ENCODE data around the gene HOXA3. TPM values are rescaled to one million over a fixed set of nuclear protein-coding genes. Genes with fewer than 3 reads are reported as not detected.

Gene HOXA3
- total RNA-seq, 2 donors from 2014 or later, result 6.5 to 29.3 TPM

- no peaks in the 10 kb centered on the region for H3K27me3 ChIP-seq (replicated peaks; ENCODE audit: insufficient read depth)
Measured at GRCh38 chr7:27154901-27155815, 2.8 kb upstream of the HOXA3 start.

GRCh38 chr7:27154369-27154768 lies 2.0 kb upstream of the HOXA3 start:
- Histone ChIP-seq H3K36me3 (no peaks in the 10 kb centered on the region), H3K4me3 (no peak overlapping the region), H3K9me3 (no peaks in the 10 kb centered on the region), H3K4me1 (ENCODE audit: control insufficient read depth in 1 of 2, low read depth in 2 of 2) (peaks cover 10 to 35% of the 10 kb centered on the region in 2 donors), H3K27ac (no peak overlapping the region), H3K27me3 (replicated peaks; ENCODE audit: insufficient read depth) (no peaks in the 10 kb centered on the region)
- no peak for TF ChIP-seq CTCF (IDR thresholded peaks at IDR 0.05)
- DNase-seq (ENCODE audit: low spot score) (no peak), ATAC-seq (ENCODE audit: insufficient number of reproducible peaks, low FRiP score, low read depth) (no peak)

More at GRCh38 chr7:27154901-27155815, 2.8 kb upstream of the HOXA3 start:
- Histone ChIP-seq H3K27ac (peak overlapping the region in 1 of 2 donors; percentile 87), H3K4me1 (ENCODE audit: control insufficient read depth in 1 of 2, low read depth in 2 of 2) (peaks cover 10 to 28% of the 10 kb centered on the region in 2 donors), H3K9me3 (no peaks in the 10 kb centered on the region), H3K4me3 (peak overlapping the region; percentile 72), H3K36me3 (no peaks in the 10 kb centered on the region)
- no peak for TF ChIP-seq CTCF (IDR thresholded peaks at IDR 0.05)
- ATAC-seq (ENCODE audit: insufficient number of reproducible peaks, low FRiP score, low read depth) (no peak), DNase-seq (ENCODE audit: low spot score) (no peak)

- no peaks in the 10 kb centered on the region for H3K36me3 ChIP-seq
- no peak for DNase-seq (ENCODE audit: low spot score)
- H3K27ac ChIP-seq, result no peak overlapping the region
- ATAC-seq (ENCODE audit: insufficient number of reproducible peaks, low FRiP score, low read depth), result no peak
- TF ChIP-seq CTCF (IDR thresholded peaks at IDR 0.05), result no peak
- H3K4me1 ChIP-seq (ENCODE audit: control insufficient read depth in 1 of 2, low read depth in 2 of 2), result peaks cover 10 to 43% of the 10 kb centered on the region in 2 donors
- H3K9me3 ChIP-seq, result no peaks in the 10 kb centered on the region
- no peak overlapping the region for H3K4me3 ChIP-seq
- H3K27me3 ChIP-seq (replicated peaks; ENCODE audit: insufficient read depth), result no peaks in the 10 kb centered on the region
Measured at GRCh38 chr7:27153526-27153925, 1.1 kb upstream of the HOXA3 start.

- no peak for TF ChIP-seq CTCF (IDR thresholded peaks at IDR 0.05)
- H3K27me3 ChIP-seq (replicated peaks; ENCODE audit: insufficient read depth), result no peaks in the 10 kb centered on the region
- H3K9me3 ChIP-seq, result no peaks in the 10 kb centered on the region
- H3K4me1 ChIP-seq (ENCODE audit: control insufficient read depth in 1 of 2, low read depth in 2 of 2), result peaks cover 10 to 48% of the 10 kb centered on the region in 2 donors
- H3K36me3 ChIP-seq, result no peaks in the 10 kb centered on the region
- peak overlapping the region; percentile 71 for H3K4me3 ChIP-seq
- peak overlapping the region; percentile 62 to 85 for H3K27ac ChIP-seq
- no peak for DNase-seq (ENCODE audit: low spot score)
- ATAC-seq (ENCODE audit: insufficient number of reproducible peaks, low FRiP score, low read depth), result no peak
Measured at GRCh38 chr7:27152816-27153442, 546 bp upstream of the HOXA3 start.

GRCh38 chr7:27151341-27151930 lies 947 bp downstream of the HOXA3 start:
- no peaks in the 10 kb centered on the region for H3K36me3 ChIP-seq
- no peak for TF ChIP-seq CTCF (IDR thresholded peaks at IDR 0.05)
- peak overlapping the region; percentile 62 to 85 for H3K27ac ChIP-seq
- H3K27me3 ChIP-seq (replicated peaks; ENCODE audit: insufficient read depth), result no peaks in the 10 kb centered on the region
- no peaks in the 10 kb centered on the region for H3K9me3 ChIP-seq
- DNase-seq (ENCODE audit: low spot score), result no peak
- peak overlapping the region; percentile 71 for H3K4me3 ChIP-seq
- ATAC-seq (ENCODE audit: insufficient number of reproducible peaks, low FRiP score, low read depth), result no peak
- H3K4me1 ChIP-seq (ENCODE audit: control insufficient read depth in 1 of 2, low read depth in 2 of 2), result peaks cover 14 to 60% of the 10 kb centered on the region in 2 donors

All from thoracic aorta (tissue), 2 donors.